Fibroblast of lung (primary cell): Measurements from ENCODE around the gene SCN5A. TPM values are rescaled to one million over a fixed set of nuclear protein-coding genes. Genes with fewer than 3 reads are reported as not detected.

ENCODE experiments used
- DNase-seq, 2 donors: peaks; one replicate each; pipeline versions ENCODE4 v3.0.0 to v3.0.0-alpha.2; 2010; ENCODE audit warnings: low read depth in 2 of 2
- H2AFZ ChIP-seq: 2 replicates; pipeline ENCODE4 v1.5.1; 2012; ENCODE audit warnings: low read length, control low read depth, inconsistent platforms
- H3K27ac ChIP-seq: 2 replicates; pipeline ENCODE4 v1.5.1; 2011; ENCODE audit warnings: low read length, control low read depth; ENCODE audit not compliant: insufficient read depth
- H3K27me3 ChIP-seq: 2 replicates; pipeline ENCODE4 v1.5.1; 2011; ENCODE audit warnings: mild to moderate bottlenecking, low read length; ENCODE audit not compliant: control insufficient read depth, insufficient read depth
- H3K36me3 ChIP-seq: 2 replicates; pipeline ENCODE4 v1.5.1; 2011; ENCODE audit warnings: low read length; ENCODE audit not compliant: control insufficient read depth, insufficient read depth
- H3K4me1 ChIP-seq: 2 replicates; pipeline ENCODE4 v1.5.1; 2011; ENCODE audit warnings: low read length; ENCODE audit not compliant: control insufficient read depth, insufficient read depth; ENCODE audit errors: extremely low read depth
- H3K4me2 ChIP-seq: 2 replicates; pipeline ENCODE4 v1.5.1; 2011; ENCODE audit warnings: low read length, control low read depth; ENCODE audit not compliant: insufficient read depth; ENCODE audit errors: extremely low read depth
- H3K4me3 ChIP-seq, 4 experiments: fragments of 200-600 bp in 1 of 4; sonication (generic) in 1 of 4; replicated peaks in 1 of 4; 2 replicates each; pipeline ENCODE4 v1.5.1; 2011 to 2016; ENCODE audit warnings: low read length in 4 of 4, low read depth in 3 of 4, mild to moderate bottlenecking in 3 of 4, control low read depth in 2 of 4, inconsistent platforms in 1 of 4, mixed read lengths in 1 of 4; ENCODE audit not compliant: insufficient read depth in 1 of 4; ENCODE audit errors: control extremely low read depth in 1 of 4
- H3K79me2 ChIP-seq: 2 replicates; pipeline ENCODE4 v1.5.1; 2012; ENCODE audit warnings: mild to moderate bottlenecking, low read length, inconsistent platforms; ENCODE audit not compliant: control insufficient read depth, insufficient read depth
- H3K9ac ChIP-seq: 2 replicates; pipeline ENCODE4 v1.5.1; 2011; ENCODE audit warnings: mild to moderate bottlenecking, low read length, control low read depth; ENCODE audit not compliant: insufficient read depth
- H3K9me3 ChIP-seq: 2 replicates; pipeline ENCODE4 v1.5.1; 2012; ENCODE audit warnings: low read depth, low read length; ENCODE audit not compliant: control insufficient read depth, insufficient read depth
- H4K20me1 ChIP-seq: 2 replicates; pipeline ENCODE4 v1.5.1; 2011; ENCODE audit warnings: low read length; ENCODE audit not compliant: control insufficient read depth, insufficient read depth; ENCODE audit errors: extremely low read depth
- CTCF ChIP-seq, 2 donors: IDR thresholded peaks in 1 of 2; conservative IDR thresholded peaks in 1 of 2; 1 replicate in 1 of 2; 2 replicates in 1 of 2; pipeline ENCODE4 v1.5.1; 2011 to 2012; ENCODE audit warnings: low read length in 2 of 2, control low read depth in 1 of 2, inconsistent platforms in 1 of 2, low read depth in 1 of 2, mild to moderate bottlenecking in 1 of 2
- EZH2 ChIP-seq: IDR thresholded peaks from 2 replicates; pipeline ENCODE4 v1.5.1; 2012; ENCODE audit warnings: low read length, control low read depth, mild to moderate bottlenecking; ENCODE audit errors: missing control alignments
- polyA plus RNA-seq, 2 donors: library from polyadenylated mRNA; depleted of rRNA in 1 of 2; stranded (reverse) in 1 of 2; unstranded in 1 of 2; fragments of >200 nt; gene quantifications; 2 replicates each; pipeline ENCODE4 v1.2.1, GENCODE V29; 2011 to 2012; ENCODE audit warnings: missing spikeins in 1 of 2
- total RNA-seq: library from RNA; depleted of rRNA; stranded (reverse); fragments of >200 nt; gene quantifications from 2 replicates; pipeline ENCODE4 v1.2.1, GENCODE V29; 2014

SCN5A gene
- total and polyA plus RNA-seq, 2 donors (not counting 1 experiment from before 2014, with no cell fraction given): 0.27 to 0.50 TPM

GRCh38 chr3:38575279-38575843, 74.1 kb downstream of the SCN5A start:
- no peak overlapping the region for H3K27ac ChIP-seq
- H3K36me3 ChIP-seq: no peaks in the 10 kb centered on the region
- H2AFZ ChIP-seq: no peak overlapping the region
- no peaks in the 10 kb centered on the region for H4K20me1 ChIP-seq
- no peak overlapping the region for H3K4me2 ChIP-seq
- H3K9me3 ChIP-seq: no peaks in the 10 kb centered on the region
- no peak for TF ChIP-seq CTCF (conservative IDR thresholded peaks at IDR 0.05 in 1 of 2, IDR thresholded peaks at IDR 0.05 in 1 of 2; ENCODE audit: low read depth in 1 of 2, low read length in 2 of 2)
- no peak for TF ChIP-seq EZH2
- no peaks in the 10 kb centered on the region for H3K4me1 ChIP-seq
- H3K9ac ChIP-seq: no peak overlapping the region
- no peaks in the 10 kb centered on the region for H3K27me3 ChIP-seq
- no peak for DNase-seq
- H3K79me2 ChIP-seq: no peaks in the 10 kb centered on the region
- no peak overlapping the region for H3K4me3 ChIP-seq

GRCh38 chr3:38574411-38575278, 74.8 kb downstream of the SCN5A start:
- Histone ChIP-seq H3K79me2 (no peaks in the 10 kb centered on the region), H3K36me3 (no peaks in the 10 kb centered on the region), H3K9me3 (no peaks in the 10 kb centered on the region), H3K4me3 (no peak overlapping the region), H3K4me2 (no peak overlapping the region), H4K20me1 (no peaks in the 10 kb centered on the region), H3K27ac (no peak overlapping the region), H3K4me1 (no peaks in the 10 kb centered on the region), H3K9ac (no peak overlapping the region), H3K27me3 (no peaks in the 10 kb centered on the region), H2AFZ (no peak overlapping the region)
- TF ChIP-seq EZH2: no peak
- no peak for TF ChIP-seq CTCF (conservative IDR thresholded peaks at IDR 0.05 in 1 of 2, IDR thresholded peaks at IDR 0.05 in 1 of 2; ENCODE audit: low read depth in 1 of 2, low read length in 2 of 2)
- peak in 1 of 2 donors; percentile 1 for DNase-seq

- Histone ChIP-seq H3K4me1 (no peaks in the 10 kb centered on the region), H3K9me3 (no peaks in the 10 kb centered on the region), H3K4me2 (no peak overlapping the region), H3K27ac (no peak overlapping the region), H2AFZ (no peak overlapping the region), H3K36me3 (no peaks in the 10 kb centered on the region), H3K79me2 (no peaks in the 10 kb centered on the region), H4K20me1 (no peaks in the 10 kb centered on the region), H3K27me3 (no peaks in the 10 kb centered on the region), H3K4me3 (no peak overlapping the region), H3K9ac (no peak overlapping the region)
- TF ChIP-seq EZH2 (no peak), CTCF (conservative IDR thresholded peaks at IDR 0.05 in 1 of 2, IDR thresholded peaks at IDR 0.05 in 1 of 2; ENCODE audit: low read depth in 1 of 2, low read length in 2 of 2) (no peak)
- DNase-seq: no peak
Measured at GRCh38 chr3:38573556-38573955, 75.9 kb downstream of the SCN5A start.
